Endothelial cell of umbilical vein (primary cell): Measurements from ENCODE around the gene IER3. TPM values are rescaled to one million over a fixed set of nuclear protein-coding genes. Genes with fewer than 3 reads are reported as not detected.

Experiments used
- BruUV-seq: library from RNA; stranded (reverse); fragments of 400-500 nt; replicated peaks from 2 replicates; lab custom pipeline; 2021; lab: Mats Ljungman, UMichigan
- CTCF ChIA-PET: fragments of 300-600, 350-600 bp; sonication (Branson Sonifier 250); formaldehyde crosslinking; loops from one replicate; lab custom pipeline; 2021; ENCODE audit warnings: antibody characterized with exemption, inconsistent platforms; lab: Charles Lee
- POLR2A ChIA-PET: fragments of 300-600, 350-600 bp; sonication (Branson Sonifier 250); formaldehyde crosslinking; loops from one replicate; lab custom pipeline; 2021; ENCODE audit warnings: antibody characterized with exemption, inconsistent platforms; lab: Charles Lee
- DNase-seq: peaks from one replicate; pipeline ENCODE4 v3.0.0-alpha.2; 2011; ENCODE audit warnings: low read depth, low spot score
- FAIRE-seq: peaks from 2 replicates; lab custom pipeline; 2011; peaks lifted over from hg19 to GRCh38; lab: Jason Lieb, UNC
- H2AFZ ChIP-seq: 2 replicates; pipeline ENCODE4 v1.6.0; 2012; ENCODE audit warnings: low read depth, low read length, control low read depth, inconsistent platforms
- H3K27ac ChIP-seq: 2 replicates; pipeline ENCODE4 v1.5.1; 2011; ENCODE audit warnings: low read depth, mild to moderate bottlenecking, control low read depth, low read length, moderate library complexity; ENCODE audit not compliant: insufficient read depth
- H3K27me3 ChIP-seq, 2 experiments: 2 replicates each; pipeline versions ENCODE4 v1.6.0 to v1.6.1; 2011; ENCODE audit warnings: low read length in 2 of 2, mixed read lengths in 1 of 2; ENCODE audit not compliant: control insufficient read depth in 2 of 2, insufficient read depth in 2 of 2
- H3K36me3 ChIP-seq, 2 experiments: 2 replicates in 1 of 2; 3 replicates in 1 of 2; pipeline ENCODE4 v1.5.1; 2011; ENCODE audit warnings: low read length in 2 of 2, mild to moderate bottlenecking in 1 of 2, moderate library complexity in 1 of 2; ENCODE audit not compliant: control insufficient read depth in 2 of 2, insufficient read depth in 2 of 2; ENCODE audit errors: extremely low read depth in 1 of 2
- H3K4me1 ChIP-seq: 3 replicates; pipeline ENCODE4 v1.5.1; 2011; ENCODE audit warnings: mild to moderate bottlenecking, low read length; ENCODE audit not compliant: control insufficient read depth, insufficient read depth; ENCODE audit errors: extremely low read depth
- H3K4me2 ChIP-seq: 2 replicates; pipeline ENCODE4 v1.6.1; 2011; ENCODE audit warnings: low read length, control low read depth, mixed read lengths; ENCODE audit not compliant: insufficient read depth
- H3K4me3 ChIP-seq, 3 experiments: fragments of 200-600 bp in 1 of 3; sonication (generic), shearing (Covaris generic) in 1 of 3; replicated peaks in 1 of 3; 2 replicates each; pipeline ENCODE4 v1.5.1; 2011 to 2016; ENCODE audit warnings: control low read depth in 3 of 3, low read length in 3 of 3, mild to moderate bottlenecking in 2 of 3, inconsistent platforms in 1 of 3, low read depth in 1 of 3, moderate library complexity in 1 of 3; ENCODE audit not compliant: insufficient read depth in 1 of 3
- H3K79me2 ChIP-seq: 2 replicates; pipeline ENCODE4 v1.6.0; 2012; ENCODE audit warnings: low read length, inconsistent platforms; ENCODE audit not compliant: control insufficient read depth, insufficient read depth
- H3K9ac ChIP-seq: replicated peaks from 2 replicates; pipeline ENCODE3; 2011; ENCODE audit warnings: low read length, control low read depth; ENCODE audit not compliant: insufficient read depth; ENCODE audit errors: extremely low read depth
- H3K9me1 ChIP-seq: replicated peaks from 3 replicates; pipeline ENCODE4 v1.6.0; 2011; ENCODE audit warnings: mild to moderate bottlenecking, low read length; ENCODE audit not compliant: control insufficient read depth, insufficient read depth; ENCODE audit errors: extremely low read depth
- H3K9me3 ChIP-seq: replicated peaks from 2 replicates; pipeline ENCODE4 v1.5.1; 2012; ENCODE audit warnings: low read length, inconsistent platforms; ENCODE audit not compliant: control insufficient read depth, insufficient read depth
- H4K20me1 ChIP-seq: replicated peaks from 2 replicates; pipeline ENCODE3; 2011; ENCODE audit warnings: mild to moderate bottlenecking, low read length; ENCODE audit not compliant: control insufficient read depth, insufficient read depth; ENCODE audit errors: extremely low read depth
- EZH2 ChIP-seq: IDR thresholded peaks from 2 replicates; pipeline ENCODE4 v1.6.1; 2012; ENCODE audit warnings: borderline replicate concordance, low read depth, mild to moderate bottlenecking, moderate library complexity, low read length, inconsistent platforms; ENCODE audit not compliant: severe bottlenecking
- POLR2AphosphoS5 ChIP-seq: IDR thresholded peaks from 2 replicates; pipeline ENCODE4 v1.6.1; 2012; ENCODE audit warnings: low read depth, mild to moderate bottlenecking, control low read depth, low read length, moderate library complexity; ENCODE audit not compliant: insufficient read depth
- dilution Hi-C: fragments of 300-500 bp; cut with MboI; formaldehyde crosslinking; loops from one replicate; pipeline ENCODE4 v1.15.0; 2019; ENCODE audit warnings: low sequenced_read_pairs; ENCODE audit not compliant: extremely low pct_ligation_motif_present
- intact Hi-C: fragments of 100-400 bp; cut with micrococcal nuclease; formaldehyde crosslinking; loops from one replicate; pipeline ENCODE4 v1.10.0; 2022
- polyA plus RNA-seq, 4 experiments: library from polyadenylated mRNA; depleted of rRNA in 3 of 4; stranded (reverse) in 3 of 4; unstranded in 1 of 4; fragments of >200 nt; gene quantifications; 2 replicates each; pipeline versions ENCODE4 v1.2.1 to v1.2.3, GENCODE V29; 2011 to 2012; ENCODE audit warnings: missing spikeins in 1 of 4
- total RNA-seq: library from RNA; stranded (reverse); gene quantifications from 2 replicates; pipeline ENCODE4 v1.2.3, GENCODE V29; 2021
- TF ChIP-seq, protein P1 (sequence below), 2 donors: IDR thresholded peaks; 1 replicate in 1 of 2; 2 replicates in 1 of 2; pipeline ENCODE4 v1.5.1; 2011; ENCODE audit warnings: low read length in 2 of 2, mild to moderate bottlenecking in 2 of 2, moderate library complexity in 2 of 2, control low read depth in 1 of 2, inconsistent platforms in 1 of 2, low read depth in 1 of 2; ENCODE audit not compliant: insufficient read depth in 1 of 2; ENCODE audit errors: extremely low read depth in 1 of 2

The IER3 gene
- total and polyA plus RNA-seq, 2 donors (not counting 3 experiments of a cell fraction or from before 2014, with no cell fraction given) = 170 to 468 TPM

DNA sequence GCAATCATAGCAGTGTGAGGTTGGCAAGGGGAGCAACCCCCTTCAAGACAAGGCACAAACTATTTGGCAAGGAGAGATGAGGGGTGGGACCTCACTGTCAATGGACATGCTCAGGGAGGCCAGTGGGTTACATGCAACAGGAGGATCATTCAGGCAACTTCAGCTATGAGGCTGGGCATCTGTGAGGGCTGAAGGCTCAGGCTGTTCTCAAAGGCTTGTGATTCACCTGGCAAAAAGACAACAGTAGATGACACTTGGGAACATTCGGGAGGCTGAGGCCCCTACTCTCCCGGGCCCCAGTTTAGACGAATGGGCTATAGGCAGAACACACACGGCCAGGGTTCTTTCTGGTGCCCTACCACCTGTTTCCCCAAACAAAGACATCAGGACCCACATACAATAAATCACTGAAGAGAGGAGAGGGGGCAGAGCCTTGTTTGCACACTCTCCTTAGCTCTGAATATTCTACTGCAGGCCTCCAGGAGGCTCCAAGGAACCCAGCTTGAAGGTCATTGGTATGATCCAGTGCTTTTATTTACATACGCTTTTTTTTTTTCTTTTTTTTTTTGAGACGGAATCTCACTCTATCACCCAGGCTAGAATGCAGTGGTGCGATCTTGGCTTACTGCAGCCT lies 16.3 kb downstream of the IER3 start:
- dilution Hi-C loops (loop anchor here (25.0 kb wide), 1 partner anchor 159 kb away; the partner anchor contains the start of gene DDR1), intact Hi-C loops (loop anchor here (1.0 kb wide), 1 partner anchor 149 kb away; no protein-coding TSS in a partner anchor)
- BruUV-seq = no TSS peak
- FAIRE-seq = no peak
- no peaks in the 10 kb centered on the region for H3K27me3 ChIP-seq
- DNase-seq = peak; percentile 26
- TF ChIP-seq, protein P1, sequence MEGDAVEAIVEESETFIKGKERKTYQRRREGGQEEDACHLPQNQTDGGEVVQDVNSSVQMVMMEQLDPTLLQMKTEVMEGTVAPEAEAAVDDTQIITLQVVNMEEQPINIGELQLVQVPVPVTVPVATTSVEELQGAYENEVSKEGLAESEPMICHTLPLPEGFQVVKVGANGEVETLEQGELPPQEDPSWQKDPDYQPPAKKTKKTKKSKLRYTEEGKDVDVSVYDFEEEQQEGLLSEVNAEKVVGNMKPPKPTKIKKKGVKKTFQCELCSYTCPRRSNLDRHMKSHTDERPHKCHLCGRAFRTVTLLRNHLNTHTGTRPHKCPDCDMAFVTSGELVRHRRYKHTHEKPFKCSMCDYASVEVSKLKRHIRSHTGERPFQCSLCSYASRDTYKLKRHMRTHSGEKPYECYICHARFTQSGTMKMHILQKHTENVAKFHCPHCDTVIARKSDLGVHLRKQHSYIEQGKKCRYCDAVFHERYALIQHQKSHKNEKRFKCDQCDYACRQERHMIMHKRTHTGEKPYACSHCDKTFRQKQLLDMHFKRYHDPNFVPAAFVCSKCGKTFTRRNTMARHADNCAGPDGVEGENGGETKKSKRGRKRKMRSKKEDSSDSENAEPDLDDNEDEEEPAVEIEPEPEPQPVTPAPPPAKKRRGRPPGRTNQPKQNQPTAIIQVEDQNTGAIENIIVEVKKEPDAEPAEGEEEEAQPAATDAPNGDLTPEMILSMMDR (IDR thresholded peaks at IDR 0.05; ENCODE audit: extremely low read depth in 1 of 2, insufficient read depth in 1 of 2, low read depth in 1 of 2, low read length in 2 of 2) = peak in 1 of 2 donors; percentile 28
- TF ChIP-seq EZH2 (no peak), POLR2AphosphoS5 (peak; percentile 36)
- no peak overlapping the region for H3K9ac ChIP-seq
- H3K4me3 ChIP-seq = no peak overlapping the region
- peaks cover 11 to 36% of the 10 kb centered on the region in 2 experiments for H3K36me3 ChIP-seq
- H3K27ac ChIP-seq = no peak overlapping the region
- H3K9me3 ChIP-seq = no peaks in the 10 kb centered on the region
- peaks cover 20% of the 10 kb centered on the region for H3K4me1 ChIP-seq
- CTCF ChIA-PET = interaction anchor here (0.7 to 4.7 kb wide), 9 partner anchors 24 to 359 kb away, joined by 3 to 184 read pairs (median 4); partner anchors contain the start of gene DHX16
- no peak overlapping the region for H3K4me2 ChIP-seq
- POLR2A ChIA-PET = interaction anchor here (0.6 kb wide), 2 partner anchors 49 to 179 kb away, joined by 3 to 5 read pairs; no protein-coding TSS in a partner anchor
- no peak overlapping the region for H2AFZ ChIP-seq
- no peaks in the 10 kb centered on the region for H3K9me1 ChIP-seq
- peaks cover 4% of the 10 kb centered on the region for H4K20me1 ChIP-seq
- peaks cover 23% of the 10 kb centered on the region for H3K79me2 ChIP-seq
